ENCODE data around the gene MXRA8. TPM values are rescaled to one million over a fixed set of nuclear protein-coding genes. Genes with fewer than 3 reads are reported as not detected.

MXRA8 gene
- total and polyA plus RNA-seq, 9 of the 15 experiments (the other 6 are each of a cell fraction or from before 2014, with no cell fraction given), result 0.66 to 11.3 (median 6.3) TPM

GRCh38 chr1:1308756-1309250 is 49.6 kb downstream of the MXRA8 start (continued):
- TF ChIP-seq ATF2 (CRISPR knock-in tag; IDR thresholded peaks at IDR 0.05) (peak; percentile 68; the same call in 1 of the 2 replicates), TFE3 (CRISPR knock-in tag; IDR thresholded peaks at IDR 0.05) (no peak), ZNF75A (CRISPR knock-in tag; IDR thresholded peaks at IDR 0.05) (no peak), MTA1 (IDR thresholded peaks at IDR 0.05; ENCODE audit: borderline replicate concordance) (no peak), CXXC5 (CRISPR knock-in tag; IDR thresholded peaks at IDR 0.05) (no peak), ZBTB17 (CRISPR knock-in tag; IDR thresholded peaks at IDR 0.05) (peak; percentile 41; the same call in 1 of the 2 replicates), BRCA1 (IDR thresholded peaks at IDR 0.05) (no peak), BRCA1 (CRISPR knock-in tag; IDR thresholded peaks at IDR 0.05) (no peak), ZNF134 (CRISPR knock-in tag; conservative IDR thresholded peaks at IDR 0.05) (no peak), HOXB6 (CRISPR knock-in tag; IDR thresholded peaks at IDR 0.05; ENCODE audit: borderline replicate concordance) (no peak), MEIS2 (IDR thresholded peaks at IDR 0.05; ENCODE audit: partially characterized antibody) (no peak), GMEB1 (CRISPR knock-in tag; IDR thresholded peaks at IDR 0.05) (no peak), GTF2A2 (tag; IDR thresholded peaks at IDR 0.05) (no peak), POLR2AphosphoS2 (IDR thresholded peaks at IDR 0.05; ENCODE audit: low read length) (no peak), LCOR (CRISPR knock-in tag; IDR thresholded peaks at IDR 0.05) (no peak), VEZF1 (CRISPR knock-in tag; IDR thresholded peaks at IDR 0.05) (no peak; the same call in 1 of the 2 replicates), ETV6 (IDR thresholded peaks at IDR 0.05; ENCODE audit: borderline replicate concordance in 1 of 2, low read depth in 2 of 2, low read length in 1 of 2) (no peak), ETV6 (CRISPR knock-in tag; IDR thresholded peaks at IDR 0.05; ENCODE audit: borderline replicate concordance) (no peak), PURB (CRISPR knock-in tag; IDR thresholded peaks at IDR 0.05; ENCODE audit: low read depth) (no peak), ZNF3 (CRISPR knock-in tag; IDR thresholded peaks at IDR 0.05) (no peak), EP300 (IDR thresholded peaks at IDR 0.05; ENCODE audit: low read length) (no peak)
